Body of pancreas (tissue), 4 donors: ENCODE data around the gene PHF21A.

Source experiments
- POLR2A ChIP-seq, 3 donors: fragments of 450-650 bp; IDR thresholded peaks; one replicate each; pipeline ENCODE4 v1.6.1; 2016; ENCODE audit warnings: antibody characterized with exemption in 3 of 3, mild to moderate bottlenecking in 2 of 3
- TF ChIP-seq, protein P1 (sequence below), 7 experiments: fragments of 450-650 bp in 4 of 7; fragments of 200-600 bp in 3 of 7; sonication (generic) in 3 of 7; IDR thresholded peaks; one replicate each; pipeline ENCODE4 v1.5.1; 2016 to 2019; ENCODE audit warnings: antibody characterized with exemption in 7 of 7

DNA sequence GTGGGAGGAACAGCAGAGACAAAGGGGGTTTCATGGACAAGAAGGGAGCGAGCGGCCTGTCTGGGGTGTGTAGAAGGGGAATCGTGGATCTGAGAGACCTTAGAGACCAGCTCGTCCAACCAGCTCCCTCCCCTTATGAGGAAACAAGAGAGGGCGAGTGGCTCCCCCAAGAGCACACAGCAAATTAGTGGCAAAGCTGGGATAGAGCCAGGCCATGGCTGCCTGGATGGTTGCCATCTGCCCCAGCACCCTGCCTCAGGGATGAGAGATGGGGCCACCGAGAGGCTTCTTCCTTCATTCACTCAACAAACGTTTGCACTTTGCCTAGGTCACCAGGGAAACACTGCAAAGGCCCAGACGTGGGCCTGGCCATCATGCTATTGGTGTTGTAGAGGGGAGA lies 231.7 kb downstream of the PHF21A start:
- TF ChIP-seq, protein P1, sequence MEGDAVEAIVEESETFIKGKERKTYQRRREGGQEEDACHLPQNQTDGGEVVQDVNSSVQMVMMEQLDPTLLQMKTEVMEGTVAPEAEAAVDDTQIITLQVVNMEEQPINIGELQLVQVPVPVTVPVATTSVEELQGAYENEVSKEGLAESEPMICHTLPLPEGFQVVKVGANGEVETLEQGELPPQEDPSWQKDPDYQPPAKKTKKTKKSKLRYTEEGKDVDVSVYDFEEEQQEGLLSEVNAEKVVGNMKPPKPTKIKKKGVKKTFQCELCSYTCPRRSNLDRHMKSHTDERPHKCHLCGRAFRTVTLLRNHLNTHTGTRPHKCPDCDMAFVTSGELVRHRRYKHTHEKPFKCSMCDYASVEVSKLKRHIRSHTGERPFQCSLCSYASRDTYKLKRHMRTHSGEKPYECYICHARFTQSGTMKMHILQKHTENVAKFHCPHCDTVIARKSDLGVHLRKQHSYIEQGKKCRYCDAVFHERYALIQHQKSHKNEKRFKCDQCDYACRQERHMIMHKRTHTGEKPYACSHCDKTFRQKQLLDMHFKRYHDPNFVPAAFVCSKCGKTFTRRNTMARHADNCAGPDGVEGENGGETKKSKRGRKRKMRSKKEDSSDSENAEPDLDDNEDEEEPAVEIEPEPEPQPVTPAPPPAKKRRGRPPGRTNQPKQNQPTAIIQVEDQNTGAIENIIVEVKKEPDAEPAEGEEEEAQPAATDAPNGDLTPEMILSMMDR (IDR thresholded peaks at IDR 0.05), result no peak
- no peak for TF ChIP-seq POLR2A (IDR thresholded peaks at IDR 0.05)
